HL-60 (cell line): ENCODE data around the gene PACSIN3.

ENCODE experiments used
- DNase-seq, 2 experiments: peaks; one replicate each; pipeline ENCODE4 v3.0.0-alpha.2; 2010 to 2020; ENCODE audit warnings: low read depth in 1 of 2, low spot score in 1 of 2
- H3K27ac ChIP-seq: fragments of 250-450 bp; sonication (Bioruptor Pico); replicated peaks from 2 replicates; pipeline ENCODE4 v1.5.1; 2020; ENCODE audit warnings: mild to moderate bottlenecking, moderate library complexity
- H3K27me3 ChIP-seq: fragments of 250-450 bp; sonication (Bioruptor Pico); 2 replicates; pipeline ENCODE4 v1.5.1; 2021; ENCODE audit warnings: mild to moderate bottlenecking, moderate library complexity; ENCODE audit not compliant: insufficient read depth, poor library complexity, severe bottlenecking
- H3K4me3 ChIP-seq: replicated peaks from 2 replicates; pipeline ENCODE4 v1.5.1; 2011; ENCODE audit warnings: mild to moderate bottlenecking, control low read depth, low read length; ENCODE audit not compliant: insufficient read depth
- GABPA ChIP-seq: IDR thresholded peaks from 2 replicates; pipeline ENCODE4 v1.6.1; 2012; ENCODE audit warnings: low read depth
- POLR2AphosphoS5 ChIP-seq: IDR thresholded peaks from 2 replicates; pipeline ENCODE4 v1.6.1; 2012; ENCODE audit warnings: low read depth
- SPI1 ChIP-seq: IDR thresholded peaks from 2 replicates; pipeline ENCODE4 v1.6.1; 2012; ENCODE audit warnings: low read depth, mild to moderate bottlenecking, borderline replicate concordance
- TF ChIP-seq, protein P1 (sequence below): IDR thresholded peaks from 2 replicates; pipeline ENCODE4 v1.6.1; 2012; ENCODE audit warnings: low read depth; ENCODE audit not compliant: insufficient replicate concordance
- TF ChIP-seq, protein P2 (sequence below): IDR thresholded peaks from one replicate; pipeline ENCODE4 v1.5.1; 2011; ENCODE audit warnings: low read length, control low read depth, inconsistent platforms; ENCODE audit not compliant: insufficient read depth

The PACSIN3 gene

DNA sequence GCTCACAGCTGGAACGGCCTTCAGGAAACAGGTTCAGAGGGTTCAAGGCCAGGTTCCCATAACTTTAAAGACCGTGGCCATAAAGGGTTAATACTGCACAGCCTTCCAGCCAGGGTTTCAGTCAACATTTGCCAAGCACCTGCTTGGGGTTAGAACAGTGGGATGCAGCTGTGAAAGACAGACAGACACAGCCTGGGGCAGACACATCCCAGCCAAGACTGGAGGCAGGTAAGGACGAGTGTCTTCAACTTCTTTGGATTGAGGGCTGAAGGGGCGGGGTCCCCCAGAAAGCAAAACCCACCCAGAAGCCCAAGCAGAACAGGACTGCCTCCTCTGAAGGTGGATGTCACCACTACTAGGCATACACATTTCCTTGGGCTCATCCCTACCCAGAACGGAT lies 23.8 kb downstream of the PACSIN3 start:
- DNase-seq, result no peak
- Histone ChIP-seq H3K27ac (no peak overlapping the region), H3K27me3 (no peaks in the 10 kb centered on the region), H3K4me3 (no peak overlapping the region)
- TF ChIP-seq POLR2AphosphoS5, result peak; percentile 23; the same call in 1 of the 2 replicates
- TF ChIP-seq, protein P1, sequence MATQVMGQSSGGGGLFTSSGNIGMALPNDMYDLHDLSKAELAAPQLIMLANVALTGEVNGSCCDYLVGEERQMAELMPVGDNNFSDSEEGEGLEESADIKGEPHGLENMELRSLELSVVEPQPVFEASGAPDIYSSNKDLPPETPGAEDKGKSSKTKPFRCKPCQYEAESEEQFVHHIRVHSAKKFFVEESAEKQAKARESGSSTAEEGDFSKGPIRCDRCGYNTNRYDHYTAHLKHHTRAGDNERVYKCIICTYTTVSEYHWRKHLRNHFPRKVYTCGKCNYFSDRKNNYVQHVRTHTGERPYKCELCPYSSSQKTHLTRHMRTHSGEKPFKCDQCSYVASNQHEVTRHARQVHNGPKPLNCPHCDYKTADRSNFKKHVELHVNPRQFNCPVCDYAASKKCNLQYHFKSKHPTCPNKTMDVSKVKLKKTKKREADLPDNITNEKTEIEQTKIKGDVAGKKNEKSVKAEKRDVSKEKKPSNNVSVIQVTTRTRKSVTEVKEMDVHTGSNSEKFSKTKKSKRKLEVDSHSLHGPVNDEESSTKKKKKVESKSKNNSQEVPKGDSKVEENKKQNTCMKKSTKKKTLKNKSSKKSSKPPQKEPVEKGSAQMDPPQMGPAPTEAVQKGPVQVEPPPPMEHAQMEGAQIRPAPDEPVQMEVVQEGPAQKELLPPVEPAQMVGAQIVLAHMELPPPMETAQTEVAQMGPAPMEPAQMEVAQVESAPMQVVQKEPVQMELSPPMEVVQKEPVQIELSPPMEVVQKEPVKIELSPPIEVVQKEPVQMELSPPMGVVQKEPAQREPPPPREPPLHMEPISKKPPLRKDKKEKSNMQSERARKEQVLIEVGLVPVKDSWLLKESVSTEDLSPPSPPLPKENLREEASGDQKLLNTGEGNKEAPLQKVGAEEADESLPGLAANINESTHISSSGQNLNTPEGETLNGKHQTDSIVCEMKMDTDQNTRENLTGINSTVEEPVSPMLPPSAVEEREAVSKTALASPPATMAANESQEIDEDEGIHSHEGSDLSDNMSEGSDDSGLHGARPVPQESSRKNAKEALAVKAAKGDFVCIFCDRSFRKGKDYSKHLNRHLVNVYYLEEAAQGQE, result no peak

DNA sequence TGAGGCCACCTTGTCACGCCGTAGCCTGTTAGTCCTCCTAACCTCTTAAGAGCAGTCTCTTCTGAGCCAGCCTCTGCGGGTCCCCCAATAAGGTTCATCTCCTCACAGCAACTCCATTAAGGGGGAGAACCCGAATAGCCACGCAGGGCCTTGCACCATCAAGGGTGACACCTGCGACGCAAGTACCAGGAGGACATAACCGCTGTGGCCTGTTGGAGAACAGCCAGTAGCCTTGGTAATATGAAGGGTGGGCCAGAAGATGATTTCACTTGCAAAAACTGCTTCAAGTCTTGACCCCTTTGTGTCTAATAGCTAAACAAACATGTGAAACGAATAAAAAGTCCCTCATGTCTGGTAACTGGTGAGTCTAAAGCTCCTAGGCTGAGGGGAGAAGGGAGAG lies 24.3 kb downstream of the PACSIN3 start:
- Histone ChIP-seq H3K4me3 (no peak overlapping the region), H3K27me3 (no peaks in the 10 kb centered on the region), H3K27ac (no peak overlapping the region)
- no peak for DNase-seq
- no peak; the same call in none of the 2 replicates for TF ChIP-seq POLR2AphosphoS5
- TF ChIP-seq, protein P1, result no peak
- TF ChIP-seq, protein P2, sequence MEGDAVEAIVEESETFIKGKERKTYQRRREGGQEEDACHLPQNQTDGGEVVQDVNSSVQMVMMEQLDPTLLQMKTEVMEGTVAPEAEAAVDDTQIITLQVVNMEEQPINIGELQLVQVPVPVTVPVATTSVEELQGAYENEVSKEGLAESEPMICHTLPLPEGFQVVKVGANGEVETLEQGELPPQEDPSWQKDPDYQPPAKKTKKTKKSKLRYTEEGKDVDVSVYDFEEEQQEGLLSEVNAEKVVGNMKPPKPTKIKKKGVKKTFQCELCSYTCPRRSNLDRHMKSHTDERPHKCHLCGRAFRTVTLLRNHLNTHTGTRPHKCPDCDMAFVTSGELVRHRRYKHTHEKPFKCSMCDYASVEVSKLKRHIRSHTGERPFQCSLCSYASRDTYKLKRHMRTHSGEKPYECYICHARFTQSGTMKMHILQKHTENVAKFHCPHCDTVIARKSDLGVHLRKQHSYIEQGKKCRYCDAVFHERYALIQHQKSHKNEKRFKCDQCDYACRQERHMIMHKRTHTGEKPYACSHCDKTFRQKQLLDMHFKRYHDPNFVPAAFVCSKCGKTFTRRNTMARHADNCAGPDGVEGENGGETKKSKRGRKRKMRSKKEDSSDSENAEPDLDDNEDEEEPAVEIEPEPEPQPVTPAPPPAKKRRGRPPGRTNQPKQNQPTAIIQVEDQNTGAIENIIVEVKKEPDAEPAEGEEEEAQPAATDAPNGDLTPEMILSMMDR, result no peak

DNA sequence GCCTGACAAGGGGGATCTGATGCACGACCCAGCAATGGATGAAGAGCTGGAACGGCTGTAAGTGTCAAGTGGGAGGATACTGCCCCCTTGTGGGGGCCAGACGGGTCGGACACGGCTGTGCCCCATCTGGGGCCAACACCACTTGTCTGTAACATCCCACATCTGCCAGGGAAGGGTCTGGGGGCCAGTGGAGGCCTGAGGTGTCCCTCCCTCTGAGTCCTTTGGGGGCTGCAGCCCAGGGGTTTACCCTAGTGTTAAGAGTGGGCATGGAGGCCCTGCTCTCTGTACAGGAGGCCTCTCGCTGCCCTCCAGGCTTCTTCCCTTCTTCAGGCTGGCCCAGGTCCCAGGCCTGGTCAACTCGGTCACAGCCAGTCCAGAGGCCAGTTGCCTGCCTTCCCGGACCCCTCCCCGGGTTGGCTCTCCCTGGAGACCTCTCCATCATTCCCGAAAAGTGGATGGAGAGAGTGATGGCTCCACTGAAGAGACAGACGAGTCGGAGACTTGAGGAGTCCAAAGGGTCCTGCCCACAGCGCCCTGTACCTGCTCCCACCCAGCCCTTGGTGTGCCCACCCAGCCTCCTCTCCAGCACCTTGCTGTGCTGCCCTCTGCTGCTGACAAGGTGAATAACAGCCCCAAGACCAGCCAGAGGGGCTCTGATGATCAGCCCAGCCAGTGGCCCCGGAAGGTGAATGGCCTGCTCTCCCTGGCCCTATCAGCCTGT lies 24.9 kb downstream of the PACSIN3 start:
- Histone ChIP-seq H3K27me3 (no peaks in the 10 kb centered on the region), H3K27ac (no peak overlapping the region), H3K4me3 (no peak overlapping the region)
- TF ChIP-seq, protein P2, result peak; percentile 86
- TF ChIP-seq SPI1 (no peak), POLR2AphosphoS5 (peak; percentile 11; the same call in 1 of the 2 replicates)
- peak in 1 of 2 experiments; percentile 61 for DNase-seq

DNA sequence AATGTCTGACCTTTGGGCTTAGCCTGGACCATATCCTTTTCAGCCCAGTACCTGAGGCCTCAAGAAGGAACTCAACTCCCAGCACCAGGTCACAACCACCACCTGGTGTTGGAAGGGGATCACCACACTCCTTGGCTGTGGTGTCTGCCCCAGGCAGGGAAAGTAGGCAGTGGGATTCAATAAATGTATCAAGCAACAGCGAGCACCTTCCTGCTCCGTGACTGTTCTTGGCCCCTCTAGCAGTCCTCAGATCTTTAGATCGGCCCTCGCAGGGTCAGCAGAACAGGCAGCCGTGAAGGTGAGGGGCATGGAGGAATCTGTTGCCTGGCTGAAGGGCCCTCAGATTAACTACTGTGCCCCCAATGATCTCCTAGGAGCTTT lies 25.5 kb downstream of the PACSIN3 start:
- Histone ChIP-seq H3K27ac (no peak overlapping the region), H3K4me3 (no peak overlapping the region), H3K27me3 (no peaks in the 10 kb centered on the region)
- no peak for DNase-seq
- TF ChIP-seq SPI1, result no peak
- TF ChIP-seq, protein P2, result no peak
- TF ChIP-seq, protein P1, result no peak
- TF ChIP-seq POLR2AphosphoS5, result no peak
- no peak for TF ChIP-seq GABPA
